Skeletal muscle tissue (tissue), 4 donors: Measurements from ENCODE around the gene NFE2L3. TPM values are rescaled to one million over a fixed set of nuclear protein-coding genes. Genes with fewer than 3 reads are reported as not detected.
"Not testable (repeated sequence)": the region's sequence is repeated elsewhere in the genome, so short reads cannot be mapped to it uniquely, and the experiment has no call there.

Source experiments
- H3K27ac ChIP-seq: one replicate; pipeline ENCODE4 v1.7.0; 2013; ENCODE audit warnings: mild to moderate bottlenecking, low read depth, low read length, inconsistent platforms
- H3K27me3 ChIP-seq, 3 donors: one replicate each; pipeline ENCODE4 v1.7.0; 2013; ENCODE audit warnings: low read length in 3 of 3; ENCODE audit not compliant: control insufficient read depth in 3 of 3, insufficient read depth in 3 of 3
- H3K36me3 ChIP-seq, 3 donors: one replicate each; pipeline ENCODE4 v1.7.0; 2013; ENCODE audit warnings: low read length in 3 of 3; ENCODE audit not compliant: control insufficient read depth in 3 of 3, insufficient read depth in 3 of 3
- H3K4me1 ChIP-seq, 3 donors: one replicate each; pipeline ENCODE4 v1.7.0; 2013; ENCODE audit warnings: low read length in 3 of 3, mild to moderate bottlenecking in 3 of 3; ENCODE audit not compliant: control insufficient read depth in 3 of 3, insufficient read depth in 3 of 3
- H3K4me3 ChIP-seq, 3 donors: one replicate each; pipeline ENCODE4 v1.7.0; 2013; ENCODE audit warnings: low read length in 3 of 3
- H3K9ac ChIP-seq, 3 donors: one replicate each; pipeline ENCODE4 v1.7.0; 2013; ENCODE audit warnings: low read length in 3 of 3, mild to moderate bottlenecking in 3 of 3, moderate library complexity in 2 of 3, low read depth in 1 of 3
- H3K9me3 ChIP-seq, 3 donors: one replicate each; pipeline ENCODE4 v1.7.0; 2013; ENCODE audit warnings: low read length in 3 of 3; ENCODE audit not compliant: control insufficient read depth in 3 of 3
- total RNA-seq: library from RNA; depleted of rRNA; stranded (reverse); fragments of >200 nt; gene quantifications from one replicate; pipeline ENCODE4 v1.2.3, GENCODE V29; 2014
- donor health status: Osteomylitis.

The NFE2L3 gene
- total RNA-seq, 1 donor from 2014 or later: under 0.01 TPM

DNA sequence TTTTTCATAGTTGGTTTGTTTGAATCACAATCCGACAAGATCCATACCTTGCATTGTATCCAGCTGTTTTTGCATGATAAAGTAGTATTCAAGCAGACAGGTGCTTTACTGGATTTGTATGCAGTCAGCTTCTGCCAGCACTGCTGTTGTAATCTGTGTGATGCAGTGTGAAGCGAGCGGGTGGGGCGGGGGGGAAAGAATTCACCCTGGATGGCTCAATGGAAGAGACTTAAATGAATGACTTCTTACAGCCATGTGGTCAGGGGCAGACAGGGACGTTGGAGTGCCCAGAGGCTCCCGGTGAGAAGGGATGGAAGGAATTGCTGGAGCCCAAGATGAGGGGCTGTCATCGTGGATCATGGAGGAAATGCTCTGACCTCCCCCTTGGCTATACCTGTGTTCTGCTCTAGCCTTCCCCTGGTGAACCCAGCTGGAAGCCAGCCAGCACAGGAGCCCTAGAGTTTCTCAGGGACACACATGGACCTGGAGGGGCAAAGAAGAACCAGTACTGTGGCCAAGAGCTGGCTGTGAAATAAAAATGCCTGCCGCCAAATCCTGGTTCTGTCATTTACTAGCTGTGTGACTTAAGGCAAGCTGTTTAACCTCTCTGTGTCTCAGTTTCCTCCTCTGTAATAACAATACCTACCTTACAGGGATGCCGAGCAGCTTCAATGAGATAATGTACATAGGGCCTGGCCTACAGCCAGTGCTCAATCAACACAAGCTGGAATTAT, 14.1 kb downstream of the NFE2L3 start:
- H3K9ac ChIP-seq: no peak overlapping the region
- H3K9me3 ChIP-seq: no peaks in the 10 kb centered on the region
- no peaks in the 10 kb centered on the region for H3K4me1 ChIP-seq
- peaks cover 8 to 24% (median 11%) of the 10 kb centered on the region in 3 donors for H3K36me3 ChIP-seq
- H3K27me3 ChIP-seq: no peaks in the 10 kb centered on the region
- no peak overlapping the region for H3K4me3 ChIP-seq
- no peak overlapping the region for H3K27ac ChIP-seq

DNA sequence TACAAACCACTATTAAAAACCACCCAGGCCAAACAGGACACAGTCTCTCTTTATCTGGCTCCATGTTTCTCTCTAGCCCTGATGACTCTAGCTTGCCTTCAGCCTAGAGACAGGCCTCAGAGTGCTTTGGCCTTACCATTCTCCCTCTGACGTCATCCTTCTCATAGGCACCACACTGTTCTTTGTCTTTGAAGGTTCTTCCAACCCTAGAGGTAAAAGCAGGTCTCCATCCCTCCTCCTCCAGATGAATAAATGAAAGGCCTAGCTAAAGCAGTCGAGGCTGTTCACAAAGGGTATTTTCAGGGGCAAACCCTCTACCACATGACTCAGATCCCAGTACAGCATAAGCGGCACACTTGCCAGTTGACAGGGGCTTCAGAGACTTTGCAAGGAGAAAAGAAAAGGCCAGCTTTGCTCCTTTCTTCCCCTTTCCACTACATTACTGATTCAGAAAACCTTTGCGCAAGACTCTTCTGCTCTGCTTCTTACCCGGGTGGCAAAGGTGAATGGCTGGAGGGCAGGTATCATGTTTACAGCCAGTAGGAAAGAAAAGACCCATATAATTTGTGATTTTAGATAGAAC, 14.8 kb downstream of the NFE2L3 start:
- no peak overlapping the region for H3K27ac ChIP-seq
- peaks cover 8 to 24% (median 13%) of the 10 kb centered on the region in 3 donors for H3K36me3 ChIP-seq
- H3K9ac ChIP-seq: peak overlapping the region in 1 of 3 donors; percentile 29
- H3K9me3 ChIP-seq: no peaks in the 10 kb centered on the region
- no peaks in the 10 kb centered on the region for H3K27me3 ChIP-seq
- H3K4me3 ChIP-seq: no peak overlapping the region
- H3K4me1 ChIP-seq: no peaks in the 10 kb centered on the region

DNA sequence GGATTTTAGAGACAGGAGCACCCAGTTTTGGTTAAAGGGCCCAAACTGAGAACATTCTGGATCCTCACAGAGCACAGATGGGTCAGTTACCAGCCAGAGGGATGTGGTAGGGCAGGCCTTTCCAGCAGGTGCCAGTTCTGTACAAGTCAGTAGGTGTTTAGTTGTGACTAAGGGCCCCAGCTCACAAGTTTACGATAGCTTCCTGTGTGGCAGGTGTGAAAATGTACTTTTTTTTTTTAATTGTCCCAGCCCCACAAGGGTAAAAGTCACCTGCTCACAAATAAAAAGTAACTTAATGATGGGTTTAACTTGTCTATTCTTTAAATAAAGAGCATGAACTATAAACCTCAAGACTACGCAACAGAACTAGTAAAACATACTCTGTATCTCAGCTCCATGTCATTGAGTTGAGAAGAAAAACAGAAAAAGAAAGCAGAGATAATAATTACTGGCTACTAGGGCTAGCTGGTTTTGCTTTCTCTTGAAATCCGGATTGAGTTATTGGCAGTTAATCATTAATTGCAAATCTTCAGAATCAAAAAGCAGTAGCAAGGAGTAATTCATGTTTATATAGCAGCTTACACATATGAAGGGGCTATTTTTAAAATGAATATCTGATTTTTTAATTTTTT, 15.4 kb downstream of the NFE2L3 start:
- no peaks in the 10 kb centered on the region for H3K27me3 ChIP-seq
- H3K36me3 ChIP-seq: peaks cover 8 to 24% (median 13%) of the 10 kb centered on the region in 3 donors
- no peak overlapping the region for H3K9ac ChIP-seq
- H3K27ac ChIP-seq: no peak overlapping the region
- H3K9me3 ChIP-seq: no peaks in the 10 kb centered on the region
- H3K4me1 ChIP-seq: no peaks in the 10 kb centered on the region
- H3K4me3 ChIP-seq: no peak overlapping the region

DNA sequence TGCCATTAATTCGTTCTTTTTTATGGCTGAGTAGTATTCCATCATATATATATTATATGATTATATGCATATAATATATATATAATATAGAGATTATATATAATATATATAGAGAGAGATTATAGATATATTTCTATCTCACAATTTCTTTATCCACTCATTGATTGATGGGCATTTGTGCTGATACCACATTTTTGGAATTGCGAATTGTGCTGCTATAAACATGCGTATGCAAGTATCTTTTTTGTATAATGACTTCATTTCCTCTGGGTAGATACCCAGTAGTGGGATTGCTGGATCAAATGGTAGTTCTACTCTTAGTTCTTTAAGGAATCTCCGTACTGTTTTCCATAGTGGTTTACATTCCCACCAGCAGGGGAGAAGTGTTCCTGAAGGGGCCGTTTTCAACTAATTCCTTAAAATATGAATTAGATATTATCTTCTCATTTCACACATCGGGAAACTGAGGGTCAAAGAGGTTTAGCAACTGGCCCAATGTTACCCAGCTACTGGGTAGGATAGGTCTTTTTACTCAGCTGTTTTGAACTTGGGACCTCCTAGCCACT, 16.5 kb downstream of the NFE2L3 start:
- peaks cover 8 to 24% (median 13%) of the 10 kb centered on the region in 3 donors for H3K36me3 ChIP-seq
- H3K27ac ChIP-seq: no peak overlapping the region
- no peak overlapping the region for H3K4me3 ChIP-seq
- no peaks in the 10 kb centered on the region for H3K27me3 ChIP-seq
- no peaks in the 10 kb centered on the region for H3K9me3 ChIP-seq
- H3K4me1 ChIP-seq: no peaks in the 10 kb centered on the region
- H3K9ac ChIP-seq: no peak overlapping the region

DNA sequence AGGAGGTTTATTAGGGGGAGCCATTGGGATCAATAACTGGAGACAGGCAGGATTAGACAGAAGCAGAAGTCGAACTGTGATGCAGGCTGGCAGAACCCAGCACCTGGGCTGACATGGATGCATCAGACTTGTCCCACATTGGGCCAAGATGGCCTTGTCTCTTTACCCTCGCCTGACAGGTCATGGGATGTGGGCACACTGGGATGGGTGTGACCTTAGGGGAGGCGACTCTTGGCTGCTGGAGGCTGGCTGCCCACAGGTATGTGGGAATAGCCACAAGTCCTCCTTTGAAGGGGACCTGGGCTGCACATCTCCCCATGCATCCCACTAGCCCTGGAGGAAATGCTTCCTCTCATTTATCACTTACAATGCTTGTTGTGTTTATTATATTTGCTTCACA, 17.3 kb downstream of the NFE2L3 start:
- no peak overlapping the region for H3K27ac ChIP-seq
- no peaks in the 10 kb centered on the region for H3K4me1 ChIP-seq
- no peak overlapping the region for H3K4me3 ChIP-seq
- H3K9me3 ChIP-seq: no peaks in the 10 kb centered on the region
- no peak overlapping the region for H3K9ac ChIP-seq
- H3K36me3 ChIP-seq: peaks cover 8 to 24% (median 13%) of the 10 kb centered on the region in 3 donors
- no peaks in the 10 kb centered on the region for H3K27me3 ChIP-seq

DNA sequence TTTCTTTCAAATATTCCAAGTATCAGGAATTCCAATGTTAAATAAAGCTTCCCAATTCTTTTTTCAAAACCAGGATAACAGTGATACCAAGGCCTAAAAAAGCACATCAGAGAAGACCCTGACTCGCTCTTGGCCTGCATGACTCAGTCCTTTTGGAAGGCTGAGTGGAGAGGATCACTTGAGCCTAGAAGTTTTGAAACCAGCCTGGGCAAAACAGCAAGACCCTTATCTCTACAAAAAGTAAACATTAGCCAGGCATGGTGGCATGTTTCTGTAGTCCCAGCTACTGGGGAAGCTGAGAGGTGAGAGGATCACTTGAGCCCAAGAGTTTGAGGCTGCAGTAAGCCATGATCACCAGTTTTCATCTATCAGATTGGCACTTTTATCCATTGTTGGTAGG, 18.7 kb downstream of the NFE2L3 start:
- Histone ChIP-seq H3K4me3 (no peak overlapping the region), H3K9me3 (no peaks in the 10 kb centered on the region), H3K4me1 (no peaks in the 10 kb centered on the region), H3K27ac (no peak overlapping the region), H3K36me3 (peaks cover 8 to 24% (median 13%) of the 10 kb centered on the region in 3 donors), H3K27me3 (no peaks in the 10 kb centered on the region), H3K9ac (no peak overlapping the region)

DNA sequence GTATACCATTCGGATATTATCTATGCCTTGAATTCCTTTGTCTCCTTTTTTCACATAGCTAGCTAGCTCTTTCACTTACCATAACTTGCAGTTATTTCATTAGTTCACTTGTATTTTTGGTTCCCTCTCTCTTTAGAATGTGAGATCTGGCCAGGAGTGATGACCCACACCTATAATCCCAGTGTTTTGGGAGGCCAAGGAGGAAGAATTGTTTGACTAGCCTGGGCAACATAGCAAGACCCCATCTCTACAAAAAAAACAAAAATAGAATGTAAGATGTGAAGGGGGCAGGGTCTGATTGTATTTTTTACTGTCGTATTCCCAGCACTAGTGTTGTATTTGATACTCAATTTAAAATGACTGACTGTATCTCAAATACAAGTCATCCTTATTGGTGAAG, 19.6 kb downstream of the NFE2L3 start:
- no peaks in the 10 kb centered on the region for H3K4me1 ChIP-seq
- no peaks in the 10 kb centered on the region for H3K9me3 ChIP-seq
- no peaks in the 10 kb centered on the region for H3K27me3 ChIP-seq
- H3K27ac ChIP-seq: no peak overlapping the region
- no peak overlapping the region for H3K9ac ChIP-seq
- H3K36me3 ChIP-seq: peaks cover 8 to 24% (median 13%) of the 10 kb centered on the region in 3 donors
- H3K4me3 ChIP-seq: no peak overlapping the region

DNA sequence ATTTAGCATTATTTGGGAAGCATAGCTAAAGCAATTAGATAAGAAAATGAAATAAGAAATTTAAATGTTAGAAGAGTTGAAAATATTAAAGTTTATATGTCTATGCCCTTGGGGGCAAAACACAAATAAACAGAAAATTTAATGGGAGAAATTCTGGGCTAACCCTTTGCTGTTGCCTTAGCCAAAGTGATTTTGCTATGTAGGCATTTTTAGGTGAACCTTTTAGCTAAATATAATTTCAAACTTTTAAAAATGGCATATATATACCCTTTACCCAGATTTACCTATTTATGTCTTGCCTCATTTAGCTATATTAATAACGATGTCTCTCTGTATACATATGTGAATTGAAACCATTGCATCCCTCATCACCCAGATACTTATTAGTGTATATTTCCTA, 20.1 kb downstream of the NFE2L3 start:
- Histone ChIP-seq H3K4me1 (no peaks in the 10 kb centered on the region), H3K36me3 (peaks cover 8 to 24% (median 13%) of the 10 kb centered on the region in 3 donors), H3K9ac (no peak overlapping the region), H3K4me3 (no peak overlapping the region), H3K27ac (no peak overlapping the region), H3K27me3 (no peaks in the 10 kb centered on the region), H3K9me3 (no peaks in the 10 kb centered on the region)

DNA sequence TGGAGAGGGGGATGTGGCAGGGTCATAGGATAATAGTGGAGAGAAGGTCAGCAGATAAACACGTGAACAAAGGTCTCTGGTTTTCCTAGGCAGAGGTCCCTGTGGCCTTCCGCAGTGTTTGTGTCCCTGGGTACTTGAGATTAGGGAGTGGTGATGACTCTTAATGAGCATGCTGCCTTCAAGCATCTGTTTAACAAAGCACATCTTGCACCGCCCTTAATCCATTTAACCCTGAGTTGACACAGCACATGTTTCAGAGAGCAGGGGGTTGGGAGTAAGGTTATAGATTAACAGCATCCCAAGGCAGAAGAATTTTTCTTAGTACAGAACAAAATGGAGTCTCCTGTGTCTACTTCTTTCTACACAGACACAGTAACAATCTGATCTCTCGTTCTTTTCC, 23.9 kb downstream of the NFE2L3 start:
- H3K9ac ChIP-seq, H3K36me3 ChIP-seq: not testable (repeated sequence)

DNA sequence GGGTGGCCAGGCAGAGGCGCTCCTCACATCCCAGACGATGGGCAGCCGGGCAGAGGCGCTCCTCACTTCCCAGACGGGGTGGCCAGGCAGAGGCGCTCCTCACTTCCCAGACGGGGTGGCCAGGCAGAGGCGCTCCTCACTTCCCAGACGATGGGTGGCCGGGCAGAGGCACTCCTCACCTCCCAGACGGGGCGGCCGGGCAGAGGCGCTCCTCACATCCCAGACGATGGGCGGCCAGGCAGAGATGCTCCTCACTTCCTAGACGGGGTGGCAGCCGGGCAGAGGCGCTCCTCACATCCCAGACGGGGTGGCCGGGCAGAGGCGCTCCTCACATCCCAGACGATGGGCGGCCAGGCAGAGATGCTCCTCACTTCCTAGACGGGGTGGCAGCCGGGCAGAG, 24.7 kb downstream of the NFE2L3 start:
- not testable (repeated sequence) for H3K9me3 ChIP-seq, H3K27ac ChIP-seq, H3K4me1 ChIP-seq, H3K9ac ChIP-seq, H3K4me3 ChIP-seq, H3K27me3 ChIP-seq, H3K36me3 ChIP-seq

More for the DNA sequence above, 23.9 kb downstream of the NFE2L3 start:
- H3K9me3 ChIP-seq, H3K4me3 ChIP-seq, H3K4me1 ChIP-seq, H3K27me3 ChIP-seq, H3K27ac ChIP-seq: not testable (repeated sequence)
